Measurements from ENCODE around the gene GPR68.

The GPR68 gene

DNA sequence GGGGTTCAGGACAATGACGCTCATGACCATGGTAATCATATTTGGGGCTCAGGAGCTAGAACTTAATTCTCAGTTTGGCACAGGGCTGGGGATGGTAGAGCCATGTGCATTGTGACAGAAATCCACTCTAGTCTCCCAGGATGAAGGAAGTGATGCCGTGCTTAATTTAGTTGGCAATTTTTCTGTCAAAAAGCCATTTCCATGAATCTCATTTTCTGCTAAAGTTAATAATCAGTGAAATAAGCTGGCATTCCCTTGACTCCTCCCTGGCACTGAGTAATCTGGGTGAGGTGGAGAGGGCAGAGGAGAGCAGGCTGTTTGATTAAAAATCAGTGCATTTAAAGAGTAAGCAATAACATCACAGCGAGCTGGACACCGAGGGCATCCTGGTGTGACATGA lies 45.0 kb upstream of the GPR68 start:
- Histone ChIP-seq H3K4me1 (peaks cover 19% of the 10 kb centered on the region), H3K36me3 (no peaks in the 10 kb centered on the region), H3K4me3 (ENCODE audit: low read depth, low read length) (no peak overlapping the region), H3K9me3 (no peaks in the 10 kb centered on the region), H3K27me3 (no peaks in the 10 kb centered on the region)
- no peak for DNase-seq
- TF ChIP-seq, protein P1, sequence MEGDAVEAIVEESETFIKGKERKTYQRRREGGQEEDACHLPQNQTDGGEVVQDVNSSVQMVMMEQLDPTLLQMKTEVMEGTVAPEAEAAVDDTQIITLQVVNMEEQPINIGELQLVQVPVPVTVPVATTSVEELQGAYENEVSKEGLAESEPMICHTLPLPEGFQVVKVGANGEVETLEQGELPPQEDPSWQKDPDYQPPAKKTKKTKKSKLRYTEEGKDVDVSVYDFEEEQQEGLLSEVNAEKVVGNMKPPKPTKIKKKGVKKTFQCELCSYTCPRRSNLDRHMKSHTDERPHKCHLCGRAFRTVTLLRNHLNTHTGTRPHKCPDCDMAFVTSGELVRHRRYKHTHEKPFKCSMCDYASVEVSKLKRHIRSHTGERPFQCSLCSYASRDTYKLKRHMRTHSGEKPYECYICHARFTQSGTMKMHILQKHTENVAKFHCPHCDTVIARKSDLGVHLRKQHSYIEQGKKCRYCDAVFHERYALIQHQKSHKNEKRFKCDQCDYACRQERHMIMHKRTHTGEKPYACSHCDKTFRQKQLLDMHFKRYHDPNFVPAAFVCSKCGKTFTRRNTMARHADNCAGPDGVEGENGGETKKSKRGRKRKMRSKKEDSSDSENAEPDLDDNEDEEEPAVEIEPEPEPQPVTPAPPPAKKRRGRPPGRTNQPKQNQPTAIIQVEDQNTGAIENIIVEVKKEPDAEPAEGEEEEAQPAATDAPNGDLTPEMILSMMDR (IDR thresholded peaks at IDR 0.05; ENCODE audit: low read depth, low read length): no peak

DNA sequence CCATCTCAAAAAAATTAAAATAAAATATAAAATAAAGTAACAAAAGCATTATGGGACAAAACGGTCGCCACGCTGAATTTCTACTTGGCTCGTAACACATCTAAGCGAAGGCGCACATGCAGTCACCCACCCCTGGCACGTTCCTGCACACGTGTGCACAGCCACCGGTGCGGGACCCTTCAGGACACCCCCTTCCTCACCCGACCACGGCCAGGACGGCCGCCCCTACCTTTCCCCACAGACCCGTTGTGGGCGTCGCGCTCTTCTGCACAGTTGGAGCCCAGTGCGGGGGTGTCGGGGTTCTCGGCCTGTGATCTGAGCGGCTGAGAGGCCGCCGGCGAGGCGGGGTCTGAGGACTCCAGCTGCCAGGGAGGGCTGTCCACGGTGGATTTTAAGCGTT lies 44.4 kb upstream of the GPR68 start:
- Histone ChIP-seq H3K27me3 (no peaks in the 10 kb centered on the region), H3K9me3 (no peaks in the 10 kb centered on the region), H3K36me3 (no peaks in the 10 kb centered on the region), H3K4me1 (peaks cover 19% of the 10 kb centered on the region), H3K4me3 (ENCODE audit: low read depth, low read length) (no peak overlapping the region)
- TF ChIP-seq, protein P1 (IDR thresholded peaks at IDR 0.05; ENCODE audit: low read depth, low read length): no peak
- no peak for DNase-seq

DNA sequence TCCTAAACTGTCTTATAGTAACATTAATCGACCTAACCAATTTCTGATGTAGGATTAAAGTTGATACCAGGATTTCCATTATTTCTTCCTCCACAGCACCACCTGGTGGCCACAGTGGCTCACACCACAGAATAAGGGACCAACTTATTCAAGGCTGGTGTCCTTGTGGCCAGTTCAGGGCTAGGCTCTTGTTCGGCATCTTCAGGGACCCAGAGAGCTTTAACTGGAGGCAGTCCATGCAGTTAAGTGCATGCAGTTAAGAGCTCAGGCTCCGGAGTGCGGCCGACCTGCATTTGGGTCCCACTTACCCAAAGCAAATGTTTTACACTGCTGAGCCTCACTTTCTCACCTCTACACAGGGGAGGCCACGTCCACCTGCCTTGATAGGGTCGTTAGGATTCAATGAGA lies 42.0 kb upstream of the GPR68 start:
- no peaks in the 10 kb centered on the region for H3K9me3 ChIP-seq
- H3K4me1 ChIP-seq: peaks cover 19% of the 10 kb centered on the region
- H3K27me3 ChIP-seq: no peaks in the 10 kb centered on the region
- TF ChIP-seq, protein P1 (IDR thresholded peaks at IDR 0.05; ENCODE audit: low read depth, low read length): peak; percentile 88
- no peak overlapping the region for H3K4me3 ChIP-seq (ENCODE audit: low read depth, low read length)
- H3K36me3 ChIP-seq: no peaks in the 10 kb centered on the region
- DNase-seq: peak; percentile 79

DNA sequence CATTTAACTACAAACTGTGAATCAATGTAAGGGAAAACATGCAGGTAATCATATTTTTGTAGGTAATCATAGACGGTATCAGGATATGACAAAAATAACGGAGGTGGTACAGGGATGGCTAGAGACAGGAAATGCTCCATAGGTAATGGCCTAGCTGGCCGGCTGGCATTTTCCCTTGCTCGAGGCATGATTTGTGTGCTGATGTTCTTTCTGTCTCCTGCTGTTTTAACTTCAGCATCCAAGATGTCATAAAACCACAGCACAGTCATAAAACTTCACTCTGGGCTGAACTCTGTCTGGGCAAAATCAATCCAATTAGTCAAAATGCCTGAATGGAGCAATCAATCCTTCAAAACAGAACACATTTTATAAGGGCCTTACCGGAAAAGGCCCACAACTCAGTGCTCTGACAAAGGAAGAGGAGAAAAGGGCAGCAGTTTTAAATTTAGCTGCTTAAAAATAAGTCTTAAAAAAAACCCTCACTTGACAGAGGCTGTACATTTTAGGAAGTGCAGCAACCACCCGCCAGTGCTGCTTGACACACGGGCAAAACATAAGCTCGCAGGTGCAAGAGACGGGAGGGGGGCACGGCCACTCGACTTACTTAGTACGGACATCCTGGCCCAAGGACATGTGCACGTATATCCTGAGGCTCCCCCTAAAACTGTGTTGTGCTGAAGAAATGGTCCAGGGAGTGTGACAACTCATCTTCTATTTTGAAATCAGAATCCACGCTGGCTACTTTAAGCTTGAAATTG lies 40.5 kb upstream of the GPR68 start:
- peaks cover 19% of the 10 kb centered on the region for H3K4me1 ChIP-seq
- H3K9me3 ChIP-seq: no peaks in the 10 kb centered on the region
- DNase-seq: peak; percentile 58
- no peaks in the 10 kb centered on the region for H3K36me3 ChIP-seq
- H3K27me3 ChIP-seq: no peaks in the 10 kb centered on the region
- TF ChIP-seq, protein P1 (IDR thresholded peaks at IDR 0.05; ENCODE audit: low read depth, low read length): no peak
- no peak overlapping the region; the same call in 1 of the 2 replicates for H3K4me3 ChIP-seq (ENCODE audit: low read depth, low read length)

DNA sequence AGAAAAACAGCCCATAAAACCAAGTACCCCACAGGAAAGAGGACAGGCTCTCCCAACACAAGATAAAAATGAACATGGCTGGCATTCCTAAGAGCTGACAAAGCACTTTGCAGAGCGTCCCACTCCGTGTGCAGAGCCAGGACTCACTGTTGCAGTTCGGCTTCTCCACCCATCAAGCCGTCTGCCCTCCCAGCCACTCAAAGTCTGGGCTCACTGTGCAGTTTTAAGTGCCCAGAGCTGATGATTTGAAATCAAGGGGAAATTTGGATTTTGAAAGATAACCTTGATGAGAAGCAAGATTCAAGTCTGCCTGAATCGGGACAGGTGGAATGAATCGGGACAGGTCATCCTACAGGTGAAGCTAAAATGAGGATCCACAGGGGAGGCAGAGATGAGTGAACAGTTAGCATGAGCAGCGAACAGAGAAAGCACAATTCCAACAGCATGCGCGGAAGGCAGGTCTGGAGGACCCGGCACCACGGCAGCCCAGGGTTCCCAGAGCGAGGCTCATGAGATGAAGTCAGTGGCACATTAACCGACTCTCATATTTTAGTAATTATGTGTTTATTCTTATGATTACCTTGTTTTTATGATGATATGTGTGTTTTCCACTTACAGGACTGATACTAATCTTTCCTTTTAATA lies 39.8 kb upstream of the GPR68 start:
- no peaks in the 10 kb centered on the region for H3K9me3 ChIP-seq
- peak; percentile 44 for DNase-seq
- H3K4me1 ChIP-seq: peaks cover 19% of the 10 kb centered on the region
- no peaks in the 10 kb centered on the region for H3K27me3 ChIP-seq
- TF ChIP-seq, protein P1 (IDR thresholded peaks at IDR 0.05; ENCODE audit: low read depth, low read length): no peak
- peak overlapping the region; percentile 6; the same call in 1 of the 2 replicates for H3K4me3 ChIP-seq (ENCODE audit: low read depth, low read length)
- H3K36me3 ChIP-seq: no peaks in the 10 kb centered on the region

DNA sequence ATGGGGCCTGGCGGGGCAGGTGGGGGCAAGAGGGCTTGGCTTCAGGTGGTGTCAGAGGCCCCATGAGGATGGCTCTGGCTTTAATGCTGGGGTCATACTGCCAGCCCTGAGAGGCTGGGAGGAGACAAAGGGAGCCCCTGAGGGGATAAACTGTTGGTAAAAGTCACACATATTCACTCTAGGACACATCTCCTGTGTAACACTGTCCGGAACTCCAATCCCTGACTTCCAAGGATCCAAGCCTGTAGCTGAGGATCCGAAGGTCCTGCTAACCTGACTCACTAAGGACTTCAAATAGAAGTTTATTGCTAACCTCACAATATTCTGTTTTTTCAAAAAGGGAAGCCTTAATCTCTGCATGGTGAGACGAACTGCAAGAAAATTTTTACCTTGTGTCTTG lies 39.2 kb upstream of the GPR68 start:
- TF ChIP-seq, protein P1 (IDR thresholded peaks at IDR 0.05; ENCODE audit: low read depth, low read length): no peak
- H3K27me3 ChIP-seq: no peaks in the 10 kb centered on the region
- no peaks in the 10 kb centered on the region for H3K36me3 ChIP-seq
- H3K4me3 ChIP-seq (ENCODE audit: low read depth, low read length): no peak overlapping the region
- H3K9me3 ChIP-seq: no peaks in the 10 kb centered on the region
- peaks cover 19% of the 10 kb centered on the region for H3K4me1 ChIP-seq
- DNase-seq: no peak
